Activated CD4-positive, alpha-beta T cell treated with anti-CD3 and anti-CD28 coated beads, Interleukin-2, amount 10 ng/mL, durations not matched to agents 7 days and 5 days (primary cell): ENCODE results near the gene CSNK1G3. TPM values are rescaled to one million over a fixed set of nuclear protein-coding genes. Genes with fewer than 3 reads are reported as not detected.
"Not testable (repeated sequence)": the region's sequence is repeated elsewhere in the genome, so short reads cannot be mapped to it uniquely, and the experiment has no call there.

Experiments
- CTCF ChIA-PET: fragments of 350-600 bp; sonication (Branson Sonifier 250); formaldehyde crosslinking; loops from one replicate; lab custom pipeline; 2021; ENCODE audit warnings: antibody characterized with exemption; lab: Charles Lee
- POLR2A ChIA-PET: fragments of 350-600 bp; sonication (Branson Sonifier 250); formaldehyde crosslinking; loops from one replicate; lab custom pipeline; 2021; ENCODE audit warnings: antibody characterized with exemption; lab: Charles Lee
- DNase-seq: peaks from one replicate; pipeline ENCODE4 v3.0.0-alpha.2; 2020
- H3K27ac Mint-ChIP-seq: one replicate; pipeline ENCODE4 v1.8.0; 2021; ENCODE audit warnings: mild to moderate bottlenecking, moderate library complexity, mixed read lengths
- H3K27me3 Mint-ChIP-seq: one replicate; pipeline ENCODE4 v1.8.0; 2021; ENCODE audit warnings: mixed read lengths
- H3K36me3 Mint-ChIP-seq: one replicate; pipeline ENCODE4 v1.8.0; 2021; ENCODE audit warnings: low read depth, mixed read lengths
- H3K4me1 Mint-ChIP-seq: one replicate; pipeline ENCODE4 v1.8.0; 2021; ENCODE audit warnings: mixed read lengths
- H3K4me3 Mint-ChIP-seq: one replicate; pipeline ENCODE4 v1.8.0; 2021; ENCODE audit warnings: mild to moderate bottlenecking, moderate library complexity, mixed read lengths
- H3K9me3 Mint-ChIP-seq: one replicate; pipeline ENCODE4 v1.8.0; 2021; ENCODE audit warnings: mixed read lengths
- total RNA-seq, 2 experiments: library from RNA; stranded (reverse); gene quantifications; one replicate each; pipeline ENCODE4 v1.2.3, GENCODE V29; 2021

Gene CSNK1G3
- total RNA-seq, 2 experiments from 2014 or later = 30.8 to 33.9 TPM

- H3K4me3 Mint-ChIP-seq, H3K4me1 Mint-ChIP-seq, POLR2A ChIA-PET, CTCF ChIA-PET, H3K9me3 Mint-ChIP-seq, H3K36me3 Mint-ChIP-seq, H3K27ac Mint-ChIP-seq, DNase-seq: not testable (repeated sequence)
- H3K27me3 Mint-ChIP-seq = peaks cover 10% of the 10 kb centered on the region
Observed at GRCh38 chr5:123637028-123637427, 125.1 kb downstream of the CSNK1G3 start.

- Mint-ChIP-seq H3K4me1 (no peaks in the 10 kb centered on the region), H3K27me3 (peaks cover 13% of the 10 kb centered on the region), H3K27ac (no peak overlapping the region), H3K4me3 (no peak overlapping the region), H3K9me3 (no peaks in the 10 kb centered on the region), H3K36me3 (no peaks in the 10 kb centered on the region)
- ChIA-PET POLR2A (no interaction called here), CTCF (no interaction called here)
- DNase-seq = no peak
Observed at GRCh38 chr5:123639244-123639643, 127.3 kb downstream of the CSNK1G3 start.

GRCh38 chr5:123645024-123645603 lies 133.1 kb downstream of the CSNK1G3 start:
- no peak overlapping the region for H3K4me3 Mint-ChIP-seq
- ChIA-PET POLR2A (no interaction called here), CTCF (no interaction called here)
- no peaks in the 10 kb centered on the region for H3K9me3 Mint-ChIP-seq
- peaks cover 16% of the 10 kb centered on the region for H3K27me3 Mint-ChIP-seq
- H3K36me3 Mint-ChIP-seq = no peaks in the 10 kb centered on the region
- no peaks in the 10 kb centered on the region for H3K4me1 Mint-ChIP-seq
- no peak overlapping the region for H3K27ac Mint-ChIP-seq
- no peak for DNase-seq

- Mint-ChIP-seq H3K4me3 (no peak overlapping the region), H3K9me3 (no peaks in the 10 kb centered on the region), H3K27ac (no peak overlapping the region), H3K27me3 (peaks cover 13% of the 10 kb centered on the region), H3K36me3 (no peaks in the 10 kb centered on the region), H3K4me1 (no peaks in the 10 kb centered on the region)
- POLR2A ChIA-PET = no interaction called here
- DNase-seq = no peak
- CTCF ChIA-PET = no interaction called here
Observed at GRCh38 chr5:123647066-123647465, 135.1 kb downstream of the CSNK1G3 start.

GRCh38 chr5:123651234-123651633 lies 139.3 kb downstream of the CSNK1G3 start:
- no peak for DNase-seq
- POLR2A ChIA-PET = no interaction called here
- no peaks in the 10 kb centered on the region for H3K4me1 Mint-ChIP-seq
- CTCF ChIA-PET = no interaction called here
- no peaks in the 10 kb centered on the region for H3K36me3 Mint-ChIP-seq
- H3K27ac Mint-ChIP-seq = no peak overlapping the region
- H3K4me3 Mint-ChIP-seq = no peak overlapping the region
- no peaks in the 10 kb centered on the region for H3K9me3 Mint-ChIP-seq
- H3K27me3 Mint-ChIP-seq = peaks cover 6% of the 10 kb centered on the region

GRCh38 chr5:123659011-123659410 lies 147.0 kb downstream of the CSNK1G3 start:
- Mint-ChIP-seq H3K4me1 (no peaks in the 10 kb centered on the region), H3K36me3 (no peaks in the 10 kb centered on the region), H3K27me3 (peaks cover 5% of the 10 kb centered on the region), H3K9me3 (no peaks in the 10 kb centered on the region), H3K4me3 (no peak overlapping the region), H3K27ac (no peak overlapping the region)
- ChIA-PET POLR2A (no interaction called here), CTCF (no interaction called here)
- no peak for DNase-seq

- Mint-ChIP-seq H3K4me1 (no peaks in the 10 kb centered on the region), H3K4me3 (no peak overlapping the region), H3K27ac (no peak overlapping the region), H3K9me3 (no peaks in the 10 kb centered on the region), H3K36me3 (no peaks in the 10 kb centered on the region), H3K27me3 (peaks cover 5% of the 10 kb centered on the region)
- CTCF ChIA-PET = no interaction called here
- POLR2A ChIA-PET = no interaction called here
- DNase-seq = no peak
Observed at GRCh38 chr5:123659495-123659894, 147.5 kb downstream of the CSNK1G3 start.

GRCh38 chr5:123664961-123665360 lies 153.0 kb downstream of the CSNK1G3 start:
- Mint-ChIP-seq H3K27me3 (peaks cover under 1% of the 10 kb centered on the region), H3K9me3 (no peaks in the 10 kb centered on the region), H3K36me3 (no peaks in the 10 kb centered on the region), H3K4me3 (no peak overlapping the region), H3K27ac (no peak overlapping the region), H3K4me1 (no peaks in the 10 kb centered on the region)
- DNase-seq = no peak
- POLR2A ChIA-PET = no interaction called here
- CTCF ChIA-PET = no interaction called here

- POLR2A ChIA-PET = no interaction called here
- DNase-seq = no peak
- Mint-ChIP-seq H3K9me3 (no peaks in the 10 kb centered on the region), H3K4me1 (no peaks in the 10 kb centered on the region), H3K4me3 (no peak overlapping the region), H3K27me3 (no peaks in the 10 kb centered on the region), H3K27ac (no peak overlapping the region), H3K36me3 (no peaks in the 10 kb centered on the region)
- CTCF ChIA-PET = no interaction called here
Observed at GRCh38 chr5:123665822-123666371, 153.9 kb downstream of the CSNK1G3 start.

Other genes starting within 250 kb of the CSNK1G3 start
- 10 to 100 TPM; 31.4 to 31.7 TPM for gene CEP120, start 88.8 kb upstream of the CSNK1G3 start, total RNA-seq